H1 (cell line): Measurements from ENCODE around the gene CCL1.

Experiments used
- EP300 ChIP-seq, 2 experiments: IDR thresholded peaks; 1 replicate in 1 of 2; 2 replicates in 1 of 2; pipeline ENCODE4 v1.6.1; 2011 to 2012; ENCODE audit warnings: low read depth in 2 of 2, low read length in 2 of 2, mild to moderate bottlenecking in 2 of 2, borderline replicate concordance in 1 of 2, inconsistent platforms in 1 of 2, moderate library complexity in 1 of 2
- SIN3A ChIP-seq, 2 experiments: IDR thresholded peaks in 1 of 2; conservative IDR thresholded peaks in 1 of 2; 2 replicates each; pipeline ENCODE4 v1.6.1; 2011 to 2012; ENCODE audit warnings: low read length in 2 of 2, improper control_type of control experiment in 1 of 2, low read depth in 1 of 2, mild to moderate bottlenecking in 1 of 2
- TF ChIP-seq, protein P1 (sequence below): IDR thresholded peaks from 2 replicates; pipeline ENCODE4 v1.6.1; 2011; ENCODE audit warnings: low read length, improper control_type of control experiment

DNA sequence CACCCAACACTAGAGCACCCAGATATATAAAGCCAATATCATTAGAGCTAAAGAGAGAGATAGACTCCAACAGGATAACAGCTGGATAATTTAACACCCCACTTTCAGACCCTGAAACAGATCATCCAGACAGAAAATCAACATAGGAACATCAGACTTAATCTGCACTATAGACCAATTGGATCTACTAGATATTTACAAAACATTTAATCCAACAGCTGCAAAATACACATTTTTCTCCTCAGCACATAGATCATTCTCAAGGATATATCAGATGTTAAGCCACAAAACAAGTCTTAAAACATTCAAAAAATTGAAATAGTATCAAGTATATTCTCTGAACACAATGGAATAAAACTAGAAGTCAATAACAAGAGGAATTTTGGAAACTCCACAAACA lies 10.8 kb downstream of the CCL1 start:
- TF ChIP-seq EP300 (IDR thresholded peaks at IDR 0.05; ENCODE audit: borderline replicate concordance in 1 of 2, low read depth in 2 of 2, low read length in 2 of 2) (no peak), SIN3A (conservative IDR thresholded peaks at IDR 0.05 in 1 of 2, IDR thresholded peaks at IDR 0.05 in 1 of 2; ENCODE audit: low read depth in 1 of 2, low read length in 2 of 2) (no peak)
- TF ChIP-seq, protein P1, sequence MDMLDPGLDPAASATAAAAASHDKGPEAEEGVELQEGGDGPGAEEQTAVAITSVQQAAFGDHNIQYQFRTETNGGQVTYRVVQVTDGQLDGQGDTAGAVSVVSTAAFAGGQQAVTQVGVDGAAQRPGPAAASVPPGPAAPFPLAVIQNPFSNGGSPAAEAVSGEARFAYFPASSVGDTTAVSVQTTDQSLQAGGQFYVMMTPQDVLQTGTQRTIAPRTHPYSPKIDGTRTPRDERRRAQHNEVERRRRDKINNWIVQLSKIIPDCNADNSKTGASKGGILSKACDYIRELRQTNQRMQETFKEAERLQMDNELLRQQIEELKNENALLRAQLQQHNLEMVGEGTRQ, result no peak
